CD4-positive, alpha-beta T cell treated with Interleukin-10 for 1 hour (primary cell): ENCODE measurements around the gene DDX27.

Experiments used
- DNase-seq: peaks from one replicate; pipeline ENCODE4 v3.0.0-alpha.2; 2020

Gene DDX27

GRCh38 chr20:49278818-49279676 is 59.8 kb downstream of the DDX27 start:
- DNase-seq, result peak; percentile 50

- no peak for DNase-seq
Measured at GRCh38 chr20:49279677-49280462, 60.7 kb downstream of the DDX27 start.

DNA sequence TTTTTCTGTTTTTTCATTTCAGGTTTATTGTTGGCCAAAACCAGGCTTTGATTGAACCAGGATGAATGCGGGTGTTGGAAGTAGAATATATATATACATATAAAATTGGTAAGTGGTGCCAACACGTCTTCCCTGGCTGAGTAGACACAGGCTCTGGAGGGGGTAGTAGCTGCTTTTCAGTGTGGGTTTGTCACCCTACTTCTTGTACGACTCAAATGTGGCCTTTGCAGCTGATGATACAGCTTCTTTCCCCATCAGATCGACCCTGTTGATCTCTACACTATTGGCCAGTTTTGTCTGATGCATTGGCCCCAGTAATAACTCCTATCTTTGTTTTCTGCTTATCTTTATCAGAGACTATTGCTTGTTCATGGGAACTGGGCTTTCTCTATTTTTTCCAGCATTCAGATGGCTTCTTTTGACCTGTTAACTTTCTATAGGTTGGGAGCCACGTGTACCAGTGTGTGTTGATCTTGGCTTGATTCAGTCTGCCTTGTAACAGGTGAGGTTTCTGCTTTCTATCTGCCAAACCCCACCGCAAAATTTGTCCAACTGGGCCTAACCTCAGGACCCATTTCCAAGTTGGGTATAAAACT is 61.3 kb downstream of the DDX27 start:
- no peak for DNase-seq

- no peak for DNase-seq
Measured at GRCh38 chr20:49281059-49281912, 62.1 kb downstream of the DDX27 start.

GRCh38 chr20:49281913-49282467 is 62.8 kb downstream of the DDX27 start:
- no peak for DNase-seq

DNA sequence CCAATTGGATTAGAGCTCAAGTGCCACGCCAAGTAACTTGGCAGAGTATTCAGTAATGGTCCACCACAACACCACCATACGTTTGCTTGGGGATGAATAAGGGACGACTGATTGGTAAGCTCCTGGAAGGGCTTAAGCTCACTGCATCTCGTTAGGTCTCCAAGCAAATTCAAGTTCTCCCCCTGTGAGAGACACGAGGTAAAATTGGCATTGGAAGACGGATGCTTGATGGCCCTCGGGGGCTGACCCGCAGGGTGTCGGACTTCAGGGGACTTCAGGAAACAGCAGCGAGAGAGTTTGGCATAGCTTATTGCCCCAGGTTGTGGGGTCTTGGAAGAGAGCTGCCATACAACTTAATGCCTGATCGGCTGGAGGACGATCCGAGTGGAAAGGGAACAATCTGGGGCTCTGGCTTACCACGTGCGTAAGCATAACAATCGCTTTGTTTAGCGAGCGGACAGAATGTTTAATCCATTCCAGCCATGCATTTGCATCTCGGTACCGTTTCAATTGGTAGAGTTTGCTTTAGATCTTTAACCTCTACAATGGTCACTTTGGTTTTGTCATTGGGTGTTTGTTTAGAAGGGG is 63.5 kb downstream of the DDX27 start:
- no peak for DNase-seq

DNA sequence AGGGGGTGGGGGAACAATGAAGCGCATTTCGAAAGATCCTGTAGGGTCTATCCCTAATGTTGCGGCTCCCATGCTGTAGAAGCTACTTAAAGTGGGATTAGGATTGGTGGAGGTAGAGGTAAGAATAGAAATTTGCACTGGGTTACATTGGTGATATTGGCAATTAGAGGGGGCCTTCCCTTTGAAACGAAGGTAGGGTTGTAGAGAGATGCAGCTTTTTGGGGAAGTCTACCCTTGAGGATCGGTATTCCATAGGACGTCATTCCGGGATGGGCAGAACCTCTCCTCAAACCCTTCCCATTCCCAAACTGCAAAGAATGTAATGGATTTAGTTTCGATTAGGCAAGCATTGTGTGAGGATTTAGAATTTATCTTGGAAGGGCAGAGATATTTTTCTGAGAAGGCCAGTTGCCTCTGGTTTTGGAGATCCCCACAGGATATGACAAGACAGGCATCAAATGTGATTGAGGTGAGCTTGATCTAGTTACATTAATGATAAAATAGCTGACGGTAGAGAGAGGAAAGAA is 64.0 kb downstream of the DDX27 start:
- DNase-seq, result peak; percentile 45

DNA sequence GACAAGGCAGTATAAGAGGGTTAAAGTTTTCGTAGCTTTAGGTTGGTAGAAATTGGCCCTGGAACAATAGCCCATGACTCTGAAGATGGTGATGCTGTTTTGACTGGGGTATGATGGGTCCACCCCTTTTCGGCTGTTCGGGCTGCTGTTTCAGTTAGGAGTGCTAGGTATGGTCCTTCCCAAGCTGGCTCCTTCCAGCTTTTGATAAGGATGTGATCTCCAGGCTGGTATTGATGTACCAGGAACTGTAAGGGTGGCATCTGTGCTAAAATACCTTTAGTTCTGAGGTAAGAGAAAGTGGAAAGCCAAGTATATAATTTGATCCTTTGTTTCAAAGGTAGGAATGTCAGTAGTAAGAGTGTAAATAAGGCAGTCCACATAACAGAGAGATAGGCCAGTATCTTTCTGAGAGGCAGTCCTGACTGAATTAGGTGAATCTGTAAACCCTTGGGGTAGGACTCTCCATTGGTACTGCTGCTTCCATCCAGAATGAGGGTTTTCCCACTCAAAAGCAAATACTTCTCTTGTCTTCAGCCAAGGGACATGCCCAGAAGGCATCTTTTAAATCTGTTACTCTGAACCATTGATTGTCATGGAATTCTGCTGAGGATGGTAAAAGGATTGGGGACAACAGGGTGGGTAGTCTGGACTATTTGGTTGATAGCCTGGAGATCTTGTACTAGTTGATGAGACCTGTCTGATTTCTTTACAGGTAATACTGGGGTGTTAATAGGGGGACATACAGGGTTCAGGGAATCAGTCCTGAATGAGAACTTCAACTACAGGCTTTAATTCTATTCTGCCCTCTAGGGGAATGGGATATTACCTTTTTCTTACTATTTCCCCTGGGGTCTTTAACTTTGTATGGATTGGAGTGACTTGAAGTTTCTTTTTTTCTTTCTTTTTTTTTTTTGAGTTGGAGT is 64.7 kb downstream of the DDX27 start:
- no peak for DNase-seq

GRCh38 chr20:49284818-49285217 is 65.6 kb downstream of the DDX27 start:
- no peak for DNase-seq

DNA sequence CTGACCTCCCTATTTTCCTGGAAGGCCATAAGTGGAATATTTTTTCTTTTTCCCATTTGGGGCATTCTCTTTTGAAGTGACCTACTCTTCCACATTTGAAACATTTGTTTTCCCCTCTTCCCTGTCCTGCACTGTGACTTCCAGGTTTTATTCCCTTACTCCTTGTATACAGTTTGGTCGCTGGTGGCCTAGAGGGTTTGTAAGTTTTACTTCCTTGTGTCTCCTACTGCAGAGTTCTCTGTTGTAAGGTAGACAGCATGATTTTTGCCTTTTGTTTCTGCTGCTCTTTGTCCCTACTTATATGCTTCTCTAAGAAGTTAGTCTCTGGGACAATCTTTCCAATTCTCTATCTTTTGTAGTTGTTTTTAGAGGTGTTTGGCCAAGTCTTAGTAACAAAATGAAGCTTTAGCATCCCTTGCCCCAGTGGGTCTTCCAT is 66.0 kb downstream of the DDX27 start:
- DNase-seq, result no peak

DNA sequence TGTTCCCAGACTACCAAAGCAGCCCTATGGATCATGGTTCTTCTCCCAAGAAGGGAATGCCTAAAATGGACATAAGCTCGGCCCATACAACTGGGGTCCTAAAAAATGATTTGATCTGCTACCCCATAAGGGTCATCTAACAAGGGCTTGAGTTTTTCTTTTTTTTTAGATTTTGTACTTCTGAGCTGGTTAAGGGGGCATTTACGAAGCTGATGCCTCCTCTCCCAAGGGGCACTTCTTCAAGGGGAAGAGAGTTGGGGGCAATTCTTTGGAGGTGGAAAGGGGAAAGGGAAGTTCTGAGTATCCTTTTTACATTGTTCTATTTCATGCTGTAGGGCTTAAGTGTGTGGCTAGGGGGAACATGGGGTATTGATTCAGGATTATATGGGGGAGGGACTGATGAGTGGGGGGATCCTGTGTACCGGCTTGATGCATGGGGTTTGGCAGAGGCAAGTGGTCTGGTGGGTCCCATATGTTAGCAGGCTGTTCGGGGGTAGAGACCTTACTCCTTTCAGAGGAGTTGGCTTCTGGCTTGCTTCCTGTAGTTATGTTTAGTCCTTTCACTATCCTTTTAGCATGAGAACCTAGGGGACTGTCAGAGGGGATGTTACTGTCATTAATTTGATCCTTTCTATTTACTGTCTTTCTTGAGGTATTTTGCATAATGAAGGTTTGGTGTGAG is 66.7 kb downstream of the DDX27 start:
- no peak for DNase-seq

- DNase-seq, result no peak
Measured at GRCh38 chr20:49286689-49287551, 67.7 kb downstream of the DDX27 start.

DNA sequence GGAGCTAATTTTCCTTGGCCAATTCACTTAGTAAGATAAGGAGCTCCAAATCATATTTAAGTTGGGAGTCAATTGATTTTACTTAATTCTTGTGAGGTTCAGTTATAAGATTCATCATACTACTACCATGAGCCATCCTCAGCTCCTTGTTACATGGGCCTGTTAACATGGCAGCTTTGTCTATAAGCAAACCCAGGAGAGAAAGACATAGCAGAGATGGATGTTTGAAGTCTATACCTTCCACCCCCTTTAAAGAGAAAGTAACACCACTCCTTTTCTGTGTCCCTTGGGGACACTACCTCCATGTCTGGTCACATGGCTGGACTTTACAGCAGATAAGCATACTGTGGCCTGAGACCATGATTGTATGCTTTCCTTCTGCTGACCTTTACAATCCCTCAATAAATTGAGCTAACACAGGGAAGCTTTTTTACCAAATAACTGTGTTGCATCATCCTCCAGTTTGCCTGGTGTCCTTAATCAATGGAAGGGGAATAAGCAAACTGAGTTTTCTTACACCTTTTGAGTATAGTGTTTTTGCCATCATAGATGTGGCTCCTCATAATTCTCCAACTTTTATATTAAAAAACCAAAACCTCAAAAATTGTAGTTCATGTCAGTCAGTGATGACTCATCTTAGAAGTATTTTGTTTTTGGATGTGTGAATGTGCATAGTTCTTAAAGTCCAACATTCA is 68.5 kb downstream of the DDX27 start:
- no peak for DNase-seq

GRCh38 chr20:49288250-49288751 is 69.1 kb downstream of the DDX27 start:
- no peak for DNase-seq

DNA sequence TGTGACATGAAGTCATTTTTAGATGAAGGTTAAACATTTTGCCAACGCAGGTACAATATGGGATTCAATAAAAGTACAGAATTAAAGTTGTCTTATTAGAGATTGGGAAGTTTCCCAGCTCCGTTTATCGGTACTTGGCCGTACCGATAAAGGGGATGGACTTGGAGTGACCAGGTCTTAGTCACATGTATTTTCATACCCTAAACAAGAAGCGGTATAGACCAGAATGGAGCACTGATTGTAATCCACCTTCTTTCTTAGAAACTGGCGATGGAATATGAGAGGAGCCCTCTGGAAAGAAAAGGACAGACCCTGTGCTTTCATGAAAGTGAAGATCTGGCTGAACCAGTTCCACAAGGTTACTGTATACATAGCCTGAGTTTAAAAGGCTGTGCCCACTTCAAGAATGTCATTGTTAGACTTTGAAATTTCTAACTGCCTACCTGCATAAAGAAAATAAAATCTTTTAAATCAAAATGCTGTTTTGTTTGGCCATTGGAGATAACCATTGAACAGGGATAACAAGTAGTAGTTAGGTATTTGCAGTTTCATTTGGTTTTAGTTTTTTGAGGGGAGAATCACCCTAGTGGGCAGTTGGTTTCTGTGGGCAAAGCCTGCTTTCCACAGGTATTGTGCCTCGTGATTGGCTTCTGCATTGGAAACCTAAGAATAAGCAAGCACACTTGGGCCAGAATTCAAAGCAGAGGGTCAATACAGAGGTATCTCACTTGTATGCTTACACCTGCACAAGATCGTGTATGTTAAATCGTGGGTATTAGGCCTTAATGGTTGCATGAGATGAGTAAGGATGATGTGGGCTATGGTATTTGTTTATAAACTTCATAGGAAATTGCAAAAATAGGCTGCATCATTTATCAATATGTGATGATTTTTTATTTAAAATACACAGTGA is 69.8 kb downstream of the DDX27 start:
- DNase-seq, result no peak

DNA sequence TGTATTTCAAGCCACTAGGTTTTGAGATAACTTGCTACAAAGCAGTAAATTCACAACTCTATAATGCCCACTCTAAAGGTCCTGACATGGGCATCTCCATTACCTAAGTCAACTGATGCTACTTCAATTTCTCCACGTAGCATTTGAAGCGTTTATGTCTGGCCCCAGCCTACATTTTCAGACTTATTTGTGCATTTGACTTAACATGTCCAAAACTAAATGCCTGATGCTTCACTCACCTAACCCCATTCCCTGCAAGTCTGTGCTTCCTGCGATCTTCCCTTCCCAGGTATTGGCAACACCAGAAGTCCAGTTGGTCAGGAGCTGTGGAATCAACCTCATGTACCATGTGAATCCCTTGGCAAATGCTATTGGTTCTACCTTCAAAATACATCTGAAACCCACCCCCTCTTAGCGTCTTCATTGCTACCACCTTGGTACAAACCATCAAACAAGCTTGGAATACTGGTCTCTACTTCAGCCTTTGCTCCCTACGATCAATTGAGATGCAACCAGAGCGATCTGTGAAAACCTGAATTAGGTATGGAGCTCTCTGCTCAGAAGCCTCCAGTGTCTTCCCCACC is 71.5 kb downstream of the DDX27 start:
- DNase-seq, result no peak

DNA sequence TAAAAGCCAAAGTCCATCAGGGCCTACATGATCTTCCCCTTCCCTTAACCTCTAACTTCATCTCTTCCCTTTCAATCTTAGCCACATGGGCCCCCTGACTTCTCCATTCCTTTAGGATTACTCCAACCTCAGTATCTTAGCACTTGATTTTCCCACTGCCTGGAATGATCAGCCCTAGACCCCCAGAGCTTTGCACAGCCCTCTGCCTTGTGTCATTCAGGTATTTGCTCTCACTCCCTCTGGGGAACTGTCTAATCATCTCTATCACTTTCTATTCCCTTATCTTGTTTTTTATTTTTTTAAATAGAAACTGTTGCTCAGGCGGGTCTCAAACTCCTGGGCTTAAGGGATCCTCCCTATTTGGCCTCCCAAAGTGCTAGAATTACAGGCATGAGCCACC is 72.0 kb downstream of the DDX27 start:
- no peak for DNase-seq
